Measurements from ENCODE around the gene EPHB6. TPM values are rescaled to one million over a fixed set of nuclear protein-coding genes. Genes with fewer than 3 reads are reported as not detected.

EPHB6 gene
- total RNA-seq, 1 donor from 2014 or later = 28.8 TPM

DNA sequence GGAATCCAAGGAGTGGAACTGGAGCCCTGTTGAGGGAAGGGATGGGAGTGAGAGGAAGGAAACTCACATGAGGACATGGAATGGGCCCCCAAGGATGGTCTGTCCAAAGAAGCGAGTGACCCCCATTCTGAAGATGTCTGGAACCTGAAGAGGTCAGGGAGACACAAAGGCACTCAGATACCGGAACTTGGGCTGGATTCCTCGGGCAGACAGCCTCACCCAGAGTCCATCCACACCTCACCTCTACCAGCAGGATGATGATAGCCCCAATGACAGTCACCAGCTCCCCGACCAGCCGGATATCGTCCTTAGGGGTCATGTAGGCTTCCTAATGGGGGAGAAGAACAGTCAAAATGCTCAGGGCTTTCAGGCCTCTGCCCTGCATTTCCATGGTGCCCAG, 20.0 kb downstream of the EPHB6 start:
- H3K27ac Mint-ChIP-seq = no peak overlapping the region
- TF ChIP-seq, protein P1, sequence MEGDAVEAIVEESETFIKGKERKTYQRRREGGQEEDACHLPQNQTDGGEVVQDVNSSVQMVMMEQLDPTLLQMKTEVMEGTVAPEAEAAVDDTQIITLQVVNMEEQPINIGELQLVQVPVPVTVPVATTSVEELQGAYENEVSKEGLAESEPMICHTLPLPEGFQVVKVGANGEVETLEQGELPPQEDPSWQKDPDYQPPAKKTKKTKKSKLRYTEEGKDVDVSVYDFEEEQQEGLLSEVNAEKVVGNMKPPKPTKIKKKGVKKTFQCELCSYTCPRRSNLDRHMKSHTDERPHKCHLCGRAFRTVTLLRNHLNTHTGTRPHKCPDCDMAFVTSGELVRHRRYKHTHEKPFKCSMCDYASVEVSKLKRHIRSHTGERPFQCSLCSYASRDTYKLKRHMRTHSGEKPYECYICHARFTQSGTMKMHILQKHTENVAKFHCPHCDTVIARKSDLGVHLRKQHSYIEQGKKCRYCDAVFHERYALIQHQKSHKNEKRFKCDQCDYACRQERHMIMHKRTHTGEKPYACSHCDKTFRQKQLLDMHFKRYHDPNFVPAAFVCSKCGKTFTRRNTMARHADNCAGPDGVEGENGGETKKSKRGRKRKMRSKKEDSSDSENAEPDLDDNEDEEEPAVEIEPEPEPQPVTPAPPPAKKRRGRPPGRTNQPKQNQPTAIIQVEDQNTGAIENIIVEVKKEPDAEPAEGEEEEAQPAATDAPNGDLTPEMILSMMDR (IDR thresholded peaks at IDR 0.05; ENCODE audit: unreplicated experiment) = no peak
- H3K9me3 Mint-ChIP-seq (ENCODE audit: low read depth) = no peaks in the 10 kb centered on the region
- peaks cover 16% of the 10 kb centered on the region for H3K27me3 Mint-ChIP-seq
- DNase-seq (ENCODE audit: low spot score, unreplicated experiment) = no peak
- peaks cover 7% of the 10 kb centered on the region for H3K36me3 Mint-ChIP-seq (ENCODE audit: insufficient read depth)
- no peak overlapping the region for H3K4me3 Mint-ChIP-seq (ENCODE audit: low read depth)
- no peaks in the 10 kb centered on the region for H3K4me1 Mint-ChIP-seq (ENCODE audit: low read depth)

DNA sequence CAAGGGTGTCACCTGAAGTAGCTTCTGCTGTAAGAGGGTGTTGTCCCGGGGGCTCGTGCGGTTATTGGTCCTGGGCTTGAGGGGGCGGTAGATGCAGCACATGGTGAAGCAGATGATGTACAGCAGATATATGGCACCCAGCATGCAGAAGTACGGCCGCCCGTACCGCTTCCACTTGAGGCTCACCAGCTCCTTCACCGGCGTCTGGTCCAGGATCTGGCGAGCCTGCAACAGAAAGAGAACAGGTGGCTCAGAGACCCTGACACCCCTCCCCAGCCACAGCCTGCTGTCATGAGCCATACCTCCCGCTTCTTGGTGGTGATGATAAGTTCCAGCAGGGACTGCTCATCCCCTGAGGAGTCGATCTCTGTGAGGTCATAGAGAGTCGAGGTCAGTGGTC, 20.6 kb downstream of the EPHB6 start:
- DNase-seq (ENCODE audit: low spot score, unreplicated experiment) = no peak
- TF ChIP-seq, protein P1 (IDR thresholded peaks at IDR 0.05; ENCODE audit: unreplicated experiment) = no peak
- H3K4me3 Mint-ChIP-seq (ENCODE audit: low read depth) = no peak overlapping the region
- H3K27ac Mint-ChIP-seq = no peak overlapping the region
- H3K27me3 Mint-ChIP-seq = peaks cover 17% of the 10 kb centered on the region
- H3K36me3 Mint-ChIP-seq (ENCODE audit: insufficient read depth) = peaks cover 5% of the 10 kb centered on the region
- no peaks in the 10 kb centered on the region for H3K4me1 Mint-ChIP-seq (ENCODE audit: low read depth)
- H3K9me3 Mint-ChIP-seq (ENCODE audit: low read depth) = no peaks in the 10 kb centered on the region

DNA sequence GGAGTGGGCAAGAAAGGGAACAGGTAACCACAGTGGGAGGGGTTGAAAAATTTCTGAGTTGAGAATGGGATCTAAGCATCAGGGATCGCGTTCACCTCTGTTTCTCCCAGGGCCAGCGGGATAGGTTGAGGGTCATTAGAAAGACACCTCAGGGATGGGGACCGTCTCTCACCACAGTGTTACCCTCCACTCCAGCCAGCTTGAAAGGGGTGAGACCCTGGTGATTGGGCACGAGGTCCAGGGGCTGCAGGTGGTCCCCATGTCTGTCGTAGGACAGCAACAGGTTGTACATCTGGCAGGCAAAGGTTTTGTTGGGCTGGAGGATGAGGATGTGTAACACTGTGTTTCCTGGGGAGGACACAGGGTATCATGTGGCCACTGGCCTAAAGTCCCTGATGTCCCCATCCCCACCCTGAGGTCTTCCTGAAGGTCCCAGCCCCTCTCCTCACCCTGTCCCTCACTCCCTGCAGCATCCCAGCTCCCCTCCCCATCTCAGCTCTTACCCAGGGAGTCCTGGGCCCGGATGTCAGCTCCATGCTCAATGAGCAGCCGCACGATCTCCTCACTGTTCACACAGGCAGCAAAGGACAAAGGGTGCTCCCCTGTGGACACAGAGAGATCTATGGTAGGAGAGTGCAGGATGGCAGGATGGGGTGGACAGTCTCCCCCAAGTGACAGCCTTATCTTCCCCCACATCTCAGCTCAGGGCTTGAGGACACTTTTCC, 21.5 kb downstream of the EPHB6 start:
- H3K4me1 Mint-ChIP-seq (ENCODE audit: low read depth) = peaks cover 2% of the 10 kb centered on the region

DNA sequence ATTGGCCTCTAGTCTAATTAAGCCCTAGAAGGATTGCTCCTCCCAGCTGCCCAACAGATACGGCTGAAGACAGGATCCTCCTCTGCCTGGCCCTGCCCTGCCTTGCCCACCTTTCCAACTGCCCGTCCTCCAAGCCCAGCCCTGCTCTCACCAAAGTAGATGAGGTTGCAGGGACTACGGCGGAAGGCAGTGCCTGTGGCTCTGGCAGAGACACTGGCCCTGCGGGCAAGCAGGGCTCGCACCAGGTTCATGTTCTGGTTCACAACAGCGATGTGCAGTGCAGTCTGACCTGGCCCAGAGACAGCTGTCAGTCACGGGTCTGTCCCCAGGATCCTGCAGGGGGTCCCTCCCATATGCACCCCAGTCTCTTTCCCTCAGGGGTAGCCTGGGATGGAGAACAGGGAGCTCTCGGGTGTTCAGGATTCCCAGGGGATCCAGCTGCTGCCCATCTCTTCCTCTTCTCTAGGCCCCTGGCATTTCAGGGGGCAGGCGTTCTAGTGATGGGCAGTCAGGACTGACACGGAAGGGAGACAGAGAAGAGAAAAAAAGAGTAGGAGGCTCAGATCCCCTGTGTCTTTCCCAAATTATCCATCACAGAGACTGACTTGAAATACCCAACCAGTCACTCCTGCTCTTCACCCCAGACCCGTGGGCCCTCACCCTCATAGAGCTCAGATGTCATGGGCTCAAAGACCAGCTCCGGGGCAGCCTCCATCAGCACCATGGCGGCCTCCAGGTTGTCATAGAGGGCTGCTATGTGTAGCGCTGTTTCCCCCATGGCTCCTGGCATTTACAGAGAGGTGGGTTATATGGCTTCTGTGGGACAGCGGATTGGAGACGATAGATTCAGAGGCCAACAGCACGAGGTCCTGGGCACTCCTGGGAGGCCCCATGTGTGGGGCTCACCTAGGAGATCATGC, 22.4 kb downstream of the EPHB6 start:
- peaks cover 17% of the 10 kb centered on the region for H3K27me3 Mint-ChIP-seq
- TF ChIP-seq, protein P1 (IDR thresholded peaks at IDR 0.05; ENCODE audit: unreplicated experiment) = no peak
- H3K27ac Mint-ChIP-seq = no peak overlapping the region
- H3K4me3 Mint-ChIP-seq (ENCODE audit: low read depth) = no peak overlapping the region
- no peak for DNase-seq (ENCODE audit: low spot score, unreplicated experiment)
- H3K36me3 Mint-ChIP-seq (ENCODE audit: insufficient read depth) = peaks cover 4% of the 10 kb centered on the region
- peaks cover 5% of the 10 kb centered on the region for H3K4me1 Mint-ChIP-seq (ENCODE audit: low read depth)
- peaks cover 4% of the 10 kb centered on the region for H3K9me3 Mint-ChIP-seq (ENCODE audit: low read depth)

More for the DNA sequence above, 21.5 kb downstream of the EPHB6 start:
- Mint-ChIP-seq H3K27me3 (peaks cover 17% of the 10 kb centered on the region), H3K36me3 (ENCODE audit: insufficient read depth) (peaks cover 4% of the 10 kb centered on the region), H3K9me3 (ENCODE audit: low read depth) (no peaks in the 10 kb centered on the region), H3K4me3 (ENCODE audit: low read depth) (no peak overlapping the region), H3K27ac (no peak overlapping the region)
- TF ChIP-seq, protein P1 (IDR thresholded peaks at IDR 0.05; ENCODE audit: unreplicated experiment) = no peak
- no peak for DNase-seq (ENCODE audit: low spot score, unreplicated experiment)

DNA sequence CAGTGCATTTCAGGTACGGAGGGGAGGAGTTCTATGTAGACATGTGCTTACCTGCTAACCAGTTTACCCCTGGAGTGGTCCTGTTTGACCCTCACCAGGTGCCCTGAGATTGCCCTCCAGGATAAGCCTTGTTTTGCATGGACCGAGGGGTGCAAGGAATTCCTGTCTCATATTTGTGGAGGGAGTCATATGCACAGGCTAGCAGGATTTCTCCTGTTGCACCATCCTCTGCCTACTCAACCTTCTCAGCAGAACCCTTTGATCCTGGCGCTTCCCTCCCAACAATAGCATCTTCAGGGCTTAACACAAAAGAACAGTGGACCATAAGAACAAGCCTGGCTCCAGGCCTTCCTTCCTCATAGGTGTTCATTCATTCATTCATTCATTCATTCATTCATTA, 23.4 kb downstream of the EPHB6 start:
- TF ChIP-seq, protein P1 (IDR thresholded peaks at IDR 0.05; ENCODE audit: unreplicated experiment) = no peak
- H3K9me3 Mint-ChIP-seq (ENCODE audit: low read depth) = peaks cover 4% of the 10 kb centered on the region
- no peak for DNase-seq (ENCODE audit: low spot score, unreplicated experiment)
- H3K36me3 Mint-ChIP-seq (ENCODE audit: insufficient read depth) = peaks cover 4% of the 10 kb centered on the region
- peaks cover 22% of the 10 kb centered on the region for H3K27me3 Mint-ChIP-seq
- H3K27ac Mint-ChIP-seq = no peak overlapping the region
- peaks cover 5% of the 10 kb centered on the region for H3K4me1 Mint-ChIP-seq (ENCODE audit: low read depth)
- no peak overlapping the region for H3K4me3 Mint-ChIP-seq (ENCODE audit: low read depth)
